ENCODE measurements around the gene AMN. TPM values are rescaled to one million over a fixed set of nuclear protein-coding genes. Genes with fewer than 3 reads are reported as not detected.

The AMN gene
- total and polyA plus RNA-seq, 2 donors (not counting 1 experiment from before 2014, with no cell fraction given), result 11.5 to 15.0 TPM

- H3K9me3 Mint-ChIP-seq (ENCODE audit: insufficient read depth), result no peaks in the 10 kb centered on the region
- H3K27ac Mint-ChIP-seq, result peak overlapping the region; percentile 6
These were observed 15.7 kb upstream of the AMN start for GRCh38 chr14:102906616-102907302.

More at GRCh38 chr14:102906616-102907302, 15.7 kb upstream of the AMN start:
- H3K27me3 ChIP-seq (replicated peaks in 1 of 4; ENCODE audit: control extremely low read depth in 1 of 4, control insufficient read depth in 3 of 4, insufficient read depth in 4 of 4, low read length in 3 of 4), result no peaks in the 10 kb centered on the region
- ATAC-seq (ENCODE audit: low read depth), result no peak
- H2AFZ ChIP-seq (ENCODE audit: insufficient read depth, low read depth, low read length, poor library complexity, severe bottlenecking), result no peak overlapping the region
- DNase-seq, result no peak
- H3K4me3 ChIP-seq (ENCODE audit: control extremely low read depth in 1 of 5, extremely low read depth in 1 of 5, insufficient read depth in 1 of 5, low read depth in 2 of 5, low read length in 4 of 5), result no peak overlapping the region
- peaks cover 35% of the 10 kb centered on the region for H3K4me1 Mint-ChIP-seq
- no peak overlapping the region for H3K9ac ChIP-seq (ENCODE audit: low read length)
- H3K9me3 ChIP-seq (ENCODE audit: control extremely low read depth in 1 of 3, control insufficient read depth in 2 of 3, insufficient read depth in 1 of 3, low read length in 2 of 3), result peaks cover 0 to 3% (median 0%) of the 10 kb centered on the region in 3 donors
- H3K4me3 Mint-ChIP-seq, result no peak overlapping the region
- 99% methylated on average over 29 of the region's 30 CpGs for WGBS (ENCODE audit: insufficient coverage)
- TF ChIP-seq CTCF (IDR thresholded peaks at IDR 0.05) (no peak), EZH2 (IDR thresholded peaks at IDR 0.05; ENCODE audit: borderline replicate concordance, insufficient read depth, low read depth, low read length, poor library complexity, severe bottlenecking) (no peak)
- H3K4me1 ChIP-seq (ENCODE audit: control insufficient read depth in 2 of 2, insufficient read depth in 2 of 2, low read length in 2 of 2), result peaks cover 33 to 44% of the 10 kb centered on the region in 2 donors
- ChIA-PET CTCF (interaction anchor here (1.7 kb wide), 1 partner anchor 211 kb away, joined by 5 read pairs; no protein-coding TSS in a partner anchor), POLR2A (no interaction called here)
- peaks cover 52% of the 10 kb centered on the region for H3K79me2 ChIP-seq (ENCODE audit: control insufficient read depth, insufficient read depth, low read length)
- no peaks in the 10 kb centered on the region for H3K27me3 Mint-ChIP-seq
- H3K27ac ChIP-seq (ENCODE audit: low read length in 2 of 2), result peak overlapping the region in 1 of 2 donors; percentile 19
- peaks cover 12% of the 10 kb centered on the region for H4K20me1 ChIP-seq (ENCODE audit: control insufficient read depth, insufficient read depth, low read length, poor library complexity, severe bottlenecking)
- peaks cover 0 to 60% of the 10 kb centered on the region in 2 experiments for H3K36me3 ChIP-seq (replicated peaks in 1 of 2; ENCODE audit: control extremely low read depth in 1 of 2, control insufficient read depth in 1 of 2, extremely low read depth in 1 of 2, insufficient read depth in 2 of 2, low read length in 1 of 2)
- H3K4me2 ChIP-seq (replicated peaks; ENCODE audit: low read depth, low read length, poor library complexity, severe bottlenecking), result peak overlapping the region; percentile 33
- intact Hi-C loops (cut with micrococcal nuclease), result no loop called here
